Stimulated activated naive B cell treated with anti-CD40 and anti-IgM and Interleukin-4, amounts not matched to agents 10 μg/mL and 1 μg/mL and 100 μg/mL, for 72 hours (primary cell): ENCODE measurements around the gene STAT6.
"Not testable (repeated sequence)": the region's sequence is repeated elsewhere in the genome, so short reads cannot be mapped to it uniquely, and the experiment has no call there.

Experiments used
- ATAC-seq, 2 donors: fragments of 150-1000 bp; cut with Tn5 transposase; replicated peaks; 2 replicates each; pipeline ENCODE4 v1.10.0; 2021; ENCODE audit warnings: moderate library complexity in 1 of 2
- DNase-seq: peaks from one replicate; pipeline ENCODE4 v3.0.0; 2021
- H3K27ac Mint-ChIP-seq: one replicate; pipeline ENCODE4 v1.8.0; 2022; ENCODE audit warnings: mild to moderate bottlenecking, mixed read lengths
- H3K27me3 Mint-ChIP-seq, 2 donors: one replicate each; pipeline ENCODE4 v1.8.0; 2022; ENCODE audit warnings: mixed read lengths in 2 of 2
- H3K36me3 Mint-ChIP-seq, 2 donors: one replicate each; pipeline ENCODE4 v1.8.0; 2022; ENCODE audit warnings: mixed read lengths in 2 of 2, mild to moderate bottlenecking in 1 of 2
- H3K4me1 Mint-ChIP-seq, 2 donors: one replicate each; pipeline ENCODE4 v1.8.0; 2022; ENCODE audit warnings: mixed read lengths in 2 of 2, mild to moderate bottlenecking in 1 of 2
- H3K4me3 Mint-ChIP-seq, 2 donors: one replicate each; pipeline ENCODE4 v1.8.0; 2022; ENCODE audit warnings: mild to moderate bottlenecking in 2 of 2, mixed read lengths in 2 of 2, moderate library complexity in 1 of 2
- H3K9me3 Mint-ChIP-seq, 2 donors: one replicate each; pipeline ENCODE4 v1.8.0; 2022; ENCODE audit warnings: mixed read lengths in 2 of 2, mild to moderate bottlenecking in 1 of 2

STAT6 gene

GRCh38 chr12:57087010-57087690 is 24.0 kb downstream of the STAT6 start:
- H3K27me3 Mint-ChIP-seq = no peaks in the 10 kb centered on the region
- ATAC-seq (peak; percentile 50 to 53), DNase-seq (peak; percentile 88)
- H3K27ac Mint-ChIP-seq = peak overlapping the region; percentile 99
- peaks cover 19 to 25% of the 10 kb centered on the region in 2 donors for H3K36me3 Mint-ChIP-seq
- no peaks in the 10 kb centered on the region for H3K9me3 Mint-ChIP-seq
- peaks cover 38 to 63% of the 10 kb centered on the region in 2 donors for H3K4me1 Mint-ChIP-seq
- H3K4me3 Mint-ChIP-seq = peak overlapping the region; percentile 91 to 98

- Mint-ChIP-seq H3K4me1 (peaks cover 36 to 57% of the 10 kb centered on the region in 2 donors), H3K27ac (peak overlapping the region; percentile 99), H3K36me3 (peaks cover 17 to 19% of the 10 kb centered on the region in 2 donors), H3K4me3 (peak overlapping the region; percentile 91 to 98), H3K9me3 (no peaks in the 10 kb centered on the region), H3K27me3 (no peaks in the 10 kb centered on the region)
- ATAC-seq (no peak), DNase-seq (no peak)
These were observed 24.6 kb downstream of the STAT6 start for GRCh38 chr12:57086493-57087009.

DNA sequence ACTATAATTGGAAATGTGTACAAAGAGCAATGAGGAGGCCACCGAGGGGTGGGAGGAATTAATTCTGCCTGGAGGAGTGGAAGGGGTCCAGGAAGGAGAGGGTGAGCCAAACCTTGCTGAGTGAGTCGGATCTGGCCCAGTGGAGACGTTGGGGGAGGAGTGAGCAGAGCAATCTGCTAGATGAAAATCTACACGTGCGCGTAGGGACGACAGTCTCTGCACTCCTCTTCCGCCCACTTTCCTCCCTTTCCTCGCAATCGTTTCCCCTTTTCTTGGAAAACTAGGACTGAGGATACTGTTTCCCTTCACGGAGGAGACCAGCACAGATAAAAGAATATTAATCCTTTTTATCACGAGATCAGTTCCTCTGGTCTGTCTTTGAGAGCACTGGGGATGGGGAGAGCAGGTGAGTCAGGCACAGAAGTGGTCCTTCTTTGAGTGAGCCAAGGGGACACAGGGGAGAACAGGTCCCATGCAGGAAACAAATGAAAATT is 25.1 kb downstream of the STAT6 start:
- H3K36me3 Mint-ChIP-seq = peaks cover 12 to 14% of the 10 kb centered on the region in 2 donors
- no peaks in the 10 kb centered on the region for H3K9me3 Mint-ChIP-seq
- ATAC-seq (no peak), DNase-seq (no peak)
- no peaks in the 10 kb centered on the region for H3K27me3 Mint-ChIP-seq
- peak overlapping the region; percentile 91 to 98 for H3K4me3 Mint-ChIP-seq
- H3K4me1 Mint-ChIP-seq = peaks cover 31 to 52% of the 10 kb centered on the region in 2 donors
- peak overlapping the region; percentile 99 for H3K27ac Mint-ChIP-seq

- DNase-seq (no peak), ATAC-seq (no peak)
- Mint-ChIP-seq H3K4me3 (no peak overlapping the region), H3K36me3 (peaks cover 4 to 5% of the 10 kb centered on the region in 2 donors), H3K9me3 (no peaks in the 10 kb centered on the region), H3K4me1 (peaks cover 13 to 36% of the 10 kb centered on the region in 2 donors), H3K27ac (no peak overlapping the region), H3K27me3 (no peaks in the 10 kb centered on the region)
These were observed 30.3 kb downstream of the STAT6 start for GRCh38 chr12:57080855-57081254.

- peaks cover 4 to 25% of the 10 kb centered on the region in 2 donors for H3K4me1 Mint-ChIP-seq
- H3K9me3 Mint-ChIP-seq = no peaks in the 10 kb centered on the region
- H3K27me3 Mint-ChIP-seq = no peaks in the 10 kb centered on the region
- no peak for DNase-seq
- H3K4me3 Mint-ChIP-seq = peak overlapping the region in 1 of 2 donors; percentile 6
- no peak for ATAC-seq
- H3K27ac Mint-ChIP-seq = peak overlapping the region; percentile 25
- peaks cover 2 to 4% of the 10 kb centered on the region in 2 donors for H3K36me3 Mint-ChIP-seq
These were observed 31.3 kb downstream of the STAT6 start for GRCh38 chr12:57079821-57080220.

- DNase-seq = peak; percentile 97
- ATAC-seq = peak; percentile 96 to 97
- Mint-ChIP-seq H3K36me3 (peaks cover 4% of the 10 kb centered on the region in 2 donors), H3K4me1 (peaks cover 2 to 18% of the 10 kb centered on the region in 2 donors), H3K4me3 (peak within 1 kb of the TSS; percentile 96 to 99), H3K9me3 (no peaks in the 10 kb centered on the region), H3K27ac (peak within 1 kb of the TSS; percentile 99), H3K27me3 (no peaks in the 10 kb centered on the region)
These were observed 32.4 kb downstream of the STAT6 start, which contains the start of gene NEMP1 for GRCh38 chr12:57078519-57079404. TSS of gene NEMP1 (minus strand) at chr12:57078791. CDS start at chr12:57078745, 46 bp downstream.

- not testable (repeated sequence) for H3K27me3 Mint-ChIP-seq, H3K4me3 Mint-ChIP-seq, DNase-seq, ATAC-seq, H3K27ac Mint-ChIP-seq, H3K9me3 Mint-ChIP-seq
- H3K36me3 Mint-ChIP-seq = peaks cover 16 to 26% of the 10 kb centered on the region in 2 donors
- peaks cover 12 to 27% of the 10 kb centered on the region in 2 donors for H3K4me1 Mint-ChIP-seq
These were observed 37.4 kb downstream of the STAT6 start for GRCh38 chr12:57073566-57074450.

- DNase-seq (no peak), ATAC-seq (no peak)
- H3K4me1 Mint-ChIP-seq = peaks cover 12 to 27% of the 10 kb centered on the region in 2 donors
- H3K27ac Mint-ChIP-seq = peak overlapping the region; percentile 60
- no peaks in the 10 kb centered on the region for H3K27me3 Mint-ChIP-seq
- peaks cover 26 to 33% of the 10 kb centered on the region in 2 donors for H3K36me3 Mint-ChIP-seq
- no peaks in the 10 kb centered on the region for H3K9me3 Mint-ChIP-seq
- no peak overlapping the region for H3K4me3 Mint-ChIP-seq
These were observed 38.5 kb downstream of the STAT6 start for GRCh38 chr12:57072661-57073060.

DNA sequence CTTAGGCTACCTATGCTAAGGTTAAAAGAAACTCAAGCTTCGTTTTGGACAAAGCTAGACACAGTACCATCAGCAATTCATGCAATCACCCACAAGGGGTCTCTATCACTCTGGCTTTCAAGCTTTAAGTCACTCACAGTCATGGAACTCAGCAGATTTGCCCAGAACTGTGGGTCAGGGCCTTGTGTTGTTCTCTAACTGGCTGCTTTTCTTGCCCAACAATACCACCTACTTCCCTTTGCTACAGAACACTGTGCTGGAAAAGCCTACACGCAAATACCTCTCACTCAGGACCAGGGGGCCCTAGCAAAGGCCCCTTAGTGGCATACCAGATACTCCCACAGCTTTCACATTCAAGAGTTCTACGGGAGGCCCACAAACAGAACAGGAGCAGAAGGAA is 41.6 kb downstream of the STAT6 start:
- Mint-ChIP-seq H3K36me3 (peaks cover 27 to 48% of the 10 kb centered on the region in 2 donors), H3K4me1 (peaks cover 16 to 18% of the 10 kb centered on the region in 2 donors), H3K27ac (peak overlapping the region; percentile 72), H3K4me3 (no peak overlapping the region), H3K27me3 (no peaks in the 10 kb centered on the region), H3K9me3 (no peaks in the 10 kb centered on the region)
- DNase-seq (peak; percentile 36), ATAC-seq (peak; percentile 100)

- Mint-ChIP-seq H3K4me3 (no peak overlapping the region), H3K9me3 (no peaks in the 10 kb centered on the region), H3K36me3 (peaks cover 27 to 42% of the 10 kb centered on the region in 2 donors), H3K27me3 (no peaks in the 10 kb centered on the region), H3K27ac (peak overlapping the region; percentile 56), H3K4me1 (peaks cover 18 to 24% of the 10 kb centered on the region in 2 donors)
- DNase-seq (no peak), ATAC-seq (no peak)
These were observed 44.9 kb downstream of the STAT6 start for GRCh38 chr12:57066245-57066644.

DNA sequence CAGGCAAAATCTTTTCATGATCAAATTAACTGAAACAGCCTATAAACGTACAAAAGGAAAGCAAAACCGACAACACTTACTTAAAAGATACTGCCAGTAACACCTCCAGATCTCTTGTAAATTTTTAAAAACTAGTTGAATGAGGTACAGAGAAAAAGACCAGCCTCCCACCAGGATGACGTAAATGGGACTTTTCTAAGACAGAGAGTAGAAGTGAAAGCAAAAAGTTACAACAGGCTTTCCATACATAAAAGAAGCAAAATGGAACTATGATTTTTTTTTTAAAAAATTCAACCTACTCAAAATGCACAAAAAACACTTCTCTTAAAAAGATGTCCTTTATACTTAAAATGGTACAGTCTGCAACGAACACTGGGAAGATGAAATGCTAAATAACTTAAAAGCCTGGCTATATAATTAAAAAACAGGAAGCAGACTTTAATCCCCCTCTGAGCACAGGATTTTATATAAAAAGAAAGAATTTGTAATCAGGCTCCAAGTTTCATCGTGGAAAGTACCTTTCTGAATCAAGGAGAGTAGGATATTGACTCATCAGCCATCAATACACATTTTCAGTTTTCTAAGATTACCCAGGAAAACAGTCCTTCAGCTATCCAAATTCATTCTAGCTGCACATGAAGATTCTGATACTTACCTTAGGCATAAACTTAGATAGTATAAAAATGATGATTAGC is 47.0 kb downstream of the STAT6 start:
- Mint-ChIP-seq H3K9me3 (no peaks in the 10 kb centered on the region), H3K27ac (peak overlapping the region; percentile 86), H3K4me3 (peak overlapping the region; percentile 68 to 69), H3K4me1 (peaks cover 12 to 15% of the 10 kb centered on the region in 2 donors), H3K36me3 (peaks cover 25 to 36% of the 10 kb centered on the region in 2 donors), H3K27me3 (no peaks in the 10 kb centered on the region)
- DNase-seq = no peak
- peak; percentile 92 to 95 for ATAC-seq

DNA sequence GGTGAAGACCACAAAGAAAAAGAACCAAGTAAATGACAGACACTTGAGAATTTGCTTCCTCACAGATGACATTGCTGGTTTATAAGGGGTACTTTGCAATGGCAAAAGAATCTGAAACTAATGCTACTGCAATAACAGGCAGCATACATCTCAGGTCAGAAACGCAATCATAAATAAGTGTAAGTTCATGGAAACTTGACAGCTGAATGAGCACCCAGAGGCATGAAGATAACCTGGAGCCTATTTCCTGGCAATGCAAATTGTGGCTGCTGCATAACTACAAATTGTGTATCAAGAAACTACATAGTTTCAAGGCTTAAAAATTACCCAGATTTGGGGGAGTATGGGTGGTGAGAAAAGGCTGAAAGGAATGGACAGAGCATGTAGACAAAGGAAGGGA is 52.7 kb downstream of the STAT6 start:
- Mint-ChIP-seq H3K27me3 (no peaks in the 10 kb centered on the region), H3K4me1 (peaks cover 20 to 26% of the 10 kb centered on the region in 2 donors), H3K36me3 (peaks cover 27 to 39% of the 10 kb centered on the region in 2 donors), H3K27ac (peak overlapping the region; percentile 9), H3K9me3 (no peaks in the 10 kb centered on the region), H3K4me3 (peak overlapping the region; percentile 1 to 2)
- ATAC-seq (peak; percentile 83 to 87), DNase-seq (no peak)
